ENCODE measurements around the gene ZNF512B.
"Not testable (repeated sequence)": the region's sequence is repeated elsewhere in the genome, so short reads cannot be mapped to it uniquely, and the experiment has no call there.

Gene ZNF512B

DNA sequence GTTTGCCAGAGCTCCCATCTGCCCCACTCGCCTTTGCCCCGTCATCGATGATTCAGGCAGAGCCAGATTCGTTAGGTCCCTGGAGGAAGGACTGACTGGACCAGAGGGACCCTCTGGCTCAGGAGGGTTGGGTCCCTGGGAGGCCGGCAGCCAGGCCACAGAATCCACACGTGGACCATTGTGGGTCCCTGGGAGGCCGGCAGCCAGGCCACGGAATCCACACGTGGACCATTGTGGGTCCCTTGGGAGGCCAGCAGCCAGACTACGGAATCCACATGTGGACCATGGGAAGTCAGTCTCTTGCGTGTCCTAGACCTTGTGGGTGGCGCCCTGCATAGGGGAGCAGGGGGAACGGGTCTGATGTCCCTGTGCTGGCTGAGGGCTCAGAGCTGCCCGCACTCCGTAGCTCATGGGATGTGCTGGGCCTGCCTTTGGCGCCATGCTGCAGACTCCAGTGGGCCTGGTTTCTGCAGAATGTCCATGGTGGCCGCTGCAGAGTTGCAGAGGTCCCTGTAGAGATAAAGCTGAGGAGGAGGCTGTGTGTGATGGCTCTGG is 37.0 kb downstream of the ZNF512B start:
- DNase-seq, result no peak

DNA sequence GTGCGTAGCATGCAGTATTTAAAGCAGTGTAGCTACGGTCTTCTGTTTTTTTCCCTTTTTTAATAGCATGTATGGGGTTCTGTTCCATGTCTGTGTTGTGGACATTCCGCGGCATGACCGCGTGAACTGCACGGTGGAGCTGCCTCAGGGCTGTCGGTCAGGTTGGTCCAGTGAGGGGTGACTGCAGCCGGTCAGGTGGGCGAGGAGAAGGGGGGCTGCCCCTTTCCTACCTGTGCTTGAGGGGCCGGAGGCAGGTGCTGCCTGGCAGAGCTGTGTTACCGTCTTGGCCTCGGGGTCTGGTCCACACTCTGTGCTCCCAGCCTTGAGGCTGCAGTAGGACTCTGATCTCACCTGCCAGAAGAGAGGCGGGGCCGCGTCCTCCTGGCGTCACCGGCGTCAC is 38.0 kb downstream of the ZNF512B start:
- no peak for DNase-seq

DNA sequence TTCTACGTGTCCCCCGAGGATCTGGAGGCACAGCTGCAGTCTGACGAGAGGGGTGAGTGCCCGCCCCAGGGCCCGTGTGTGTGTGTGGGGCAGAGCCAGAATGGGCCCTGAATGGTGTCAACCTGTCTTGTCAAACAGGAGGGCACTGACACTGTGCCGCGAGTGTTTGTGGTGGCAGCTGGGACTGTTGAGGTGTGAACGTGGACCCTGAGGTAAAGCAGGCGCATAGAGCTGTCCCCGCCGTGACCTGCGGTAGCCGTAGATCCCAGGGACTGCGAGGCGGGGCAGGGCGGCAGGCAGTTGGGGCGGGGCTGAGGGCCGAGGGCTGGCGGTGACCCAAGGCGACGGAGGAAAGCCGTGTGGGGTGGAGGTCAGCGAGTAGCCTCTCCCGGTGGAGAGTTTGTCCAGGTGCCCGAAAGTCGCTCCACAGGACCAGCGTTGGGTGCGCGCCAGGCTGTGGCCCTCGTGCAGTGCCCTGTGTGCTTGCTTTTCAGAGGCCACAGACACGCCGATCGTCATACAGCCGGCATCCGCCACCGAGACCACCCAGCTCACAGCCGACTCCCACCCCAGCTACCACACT is 38.7 kb downstream of the ZNF512B start:
- DNase-seq, result no peak

DNA sequence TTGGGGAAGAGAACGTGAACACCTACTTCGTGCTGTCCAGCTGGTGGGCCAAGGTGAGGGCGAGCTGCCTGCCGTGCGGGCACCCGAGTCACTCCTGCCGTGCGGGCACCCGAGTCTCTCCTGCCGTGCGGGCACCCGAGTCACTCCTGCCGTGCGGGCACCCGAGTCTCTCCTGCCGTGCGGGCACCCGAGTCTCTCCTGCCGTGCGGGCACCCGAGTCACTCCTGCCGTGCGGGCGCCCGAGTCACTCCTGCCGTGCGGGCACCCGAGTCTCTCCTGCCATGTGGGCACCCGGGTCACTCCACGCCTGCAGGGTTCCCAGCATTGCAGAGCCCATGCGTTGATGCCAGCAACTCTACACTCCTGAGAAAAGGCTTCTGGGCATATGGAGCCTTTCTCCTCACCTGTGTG is 40.3 kb downstream of the ZNF512B start:
- DNase-seq, result not testable (repeated sequence)

DNA sequence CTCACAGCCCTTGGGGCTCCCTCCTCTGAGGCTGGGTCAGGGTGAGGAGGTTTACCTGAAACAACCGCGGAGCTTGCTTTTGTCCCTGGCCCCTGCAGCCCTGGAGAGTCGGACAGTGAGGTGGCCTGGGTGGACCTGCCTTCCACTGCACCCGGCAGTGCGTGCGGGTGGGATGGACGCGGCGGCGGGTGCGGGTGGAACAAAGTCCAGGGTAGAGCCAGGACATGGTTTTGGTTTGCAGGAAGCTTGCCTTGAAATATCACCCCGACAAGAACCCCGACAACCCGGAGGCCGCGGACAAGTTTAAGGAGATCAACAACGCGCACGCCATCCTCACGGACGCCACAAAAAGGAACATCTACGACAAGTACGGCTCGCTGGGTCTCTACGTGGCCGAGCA is 40.7 kb downstream of the ZNF512B start:
- DNase-seq, result no peak

DNA sequence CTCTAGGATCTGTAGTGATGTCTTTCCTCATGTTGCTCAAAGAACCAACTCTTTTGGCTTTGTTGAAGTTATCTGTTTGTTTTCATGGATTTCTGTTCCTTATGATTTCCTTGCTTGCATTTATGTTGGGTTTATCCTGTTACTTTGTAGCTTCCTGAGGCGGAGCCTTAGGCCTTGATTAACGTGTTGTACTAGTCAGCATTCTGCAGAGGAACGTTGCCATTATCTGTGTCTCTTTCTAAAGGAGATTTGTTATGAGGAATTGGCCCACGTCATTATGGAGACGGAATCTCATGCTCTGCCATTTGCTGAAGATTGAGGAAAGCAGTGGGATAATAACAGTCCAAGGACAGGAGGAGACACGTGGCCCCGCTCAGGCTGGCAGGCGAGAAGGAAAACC is 43.4 kb downstream of the ZNF512B start:
- no peak for DNase-seq

DNA sequence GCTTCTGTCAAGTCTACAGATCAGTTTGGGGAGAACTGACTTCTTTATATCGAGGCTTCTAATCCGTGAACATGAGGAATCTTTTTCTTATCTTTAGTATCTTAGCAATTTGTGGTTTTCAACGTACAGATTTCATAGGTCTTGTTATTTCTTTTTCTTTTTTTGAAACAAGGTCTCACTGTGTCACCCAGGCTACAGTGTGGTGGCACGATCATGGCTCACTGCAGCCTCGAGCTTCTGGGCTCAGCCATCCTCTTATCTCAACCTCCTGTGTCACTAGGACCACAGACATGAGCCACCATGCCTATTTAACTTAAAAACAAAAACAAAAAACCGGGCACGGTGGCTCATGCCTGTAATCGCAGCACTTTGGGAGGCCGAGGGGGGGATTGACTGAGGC is 45.5 kb downstream of the ZNF512B start:
- DNase-seq, result no peak

DNA sequence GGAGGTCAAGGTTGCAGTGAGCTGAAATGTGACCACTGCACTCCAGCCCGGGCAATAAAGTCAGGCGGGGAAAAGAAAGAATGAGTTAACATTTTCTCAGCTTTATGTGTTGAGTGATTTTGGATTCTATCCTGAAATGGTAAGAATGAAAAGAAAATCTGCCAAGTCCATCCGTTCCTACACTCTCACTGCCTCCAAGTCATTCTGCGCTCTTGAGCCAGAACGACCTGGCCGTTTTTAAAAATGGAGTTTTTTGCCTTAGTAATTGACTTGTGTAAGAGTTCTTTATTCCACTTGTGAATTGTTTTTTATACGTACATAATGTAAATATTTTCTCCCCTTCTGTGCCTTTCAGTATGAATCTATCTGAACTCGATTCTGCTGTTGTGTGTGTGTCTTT is 46.1 kb downstream of the ZNF512B start:
- no peak for DNase-seq

DNA sequence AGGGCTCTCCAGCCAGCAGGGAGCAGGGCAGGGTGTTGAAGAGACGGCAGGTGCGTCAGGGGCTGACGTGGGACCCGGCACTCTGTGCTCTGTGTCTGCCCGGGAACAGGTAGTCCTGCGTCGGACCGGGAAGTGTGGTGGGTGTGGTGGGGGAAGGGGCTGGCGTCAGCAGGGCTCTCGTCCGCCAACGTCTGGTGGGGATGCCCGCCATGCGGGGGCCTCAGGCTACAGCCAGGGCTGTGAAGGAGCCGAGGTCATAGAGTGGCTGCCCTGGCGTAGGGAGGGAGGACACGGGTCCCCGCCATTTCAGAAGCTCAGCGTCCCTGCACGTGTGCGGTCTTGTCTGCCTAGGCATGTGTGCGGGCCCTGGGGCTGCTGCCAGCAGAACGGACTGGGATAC is 49.5 kb downstream of the ZNF512B start:
- DNase-seq, result no peak

DNA sequence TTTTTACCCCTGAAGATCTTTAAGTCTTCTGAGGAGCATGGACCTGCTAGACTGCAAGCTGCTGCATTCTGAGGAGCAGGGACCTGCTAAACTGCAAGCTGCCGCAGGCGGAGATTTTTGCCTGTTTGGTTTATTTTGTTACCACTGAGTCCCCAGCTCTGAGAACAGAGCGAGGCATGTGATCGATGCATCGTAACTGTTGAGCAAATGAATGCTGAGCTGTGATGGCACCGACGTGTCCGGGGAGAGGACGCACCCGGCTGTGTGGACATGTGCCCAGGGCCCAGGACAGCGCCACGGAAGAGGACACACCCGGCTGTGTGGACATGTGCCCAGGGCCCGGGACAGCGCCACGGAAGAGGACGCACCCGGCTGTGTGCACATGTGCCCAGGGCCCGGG is 50.6 kb downstream of the ZNF512B start:
- DNase-seq, result no peak

DNA sequence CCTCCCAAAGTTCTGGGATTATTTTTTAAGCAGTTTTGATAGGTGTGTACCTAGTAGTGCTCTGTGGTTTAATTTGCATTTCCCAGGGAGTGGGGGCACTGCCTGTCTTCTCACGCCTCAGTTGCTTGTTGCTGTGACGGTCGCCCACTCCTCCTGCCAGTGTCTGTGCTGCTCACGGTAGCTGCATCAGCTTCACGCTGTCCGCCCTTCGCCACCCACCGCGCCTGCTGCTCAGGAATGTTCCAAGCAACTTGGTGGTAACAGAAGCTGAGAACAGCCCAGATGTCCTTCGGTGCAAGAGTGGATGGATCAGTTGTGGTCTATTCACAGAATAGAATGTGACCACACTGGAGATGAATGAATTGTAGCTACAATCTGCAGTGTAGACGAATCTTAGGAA is 51.9 kb downstream of the ZNF512B start:
- no peak for DNase-seq

DNA sequence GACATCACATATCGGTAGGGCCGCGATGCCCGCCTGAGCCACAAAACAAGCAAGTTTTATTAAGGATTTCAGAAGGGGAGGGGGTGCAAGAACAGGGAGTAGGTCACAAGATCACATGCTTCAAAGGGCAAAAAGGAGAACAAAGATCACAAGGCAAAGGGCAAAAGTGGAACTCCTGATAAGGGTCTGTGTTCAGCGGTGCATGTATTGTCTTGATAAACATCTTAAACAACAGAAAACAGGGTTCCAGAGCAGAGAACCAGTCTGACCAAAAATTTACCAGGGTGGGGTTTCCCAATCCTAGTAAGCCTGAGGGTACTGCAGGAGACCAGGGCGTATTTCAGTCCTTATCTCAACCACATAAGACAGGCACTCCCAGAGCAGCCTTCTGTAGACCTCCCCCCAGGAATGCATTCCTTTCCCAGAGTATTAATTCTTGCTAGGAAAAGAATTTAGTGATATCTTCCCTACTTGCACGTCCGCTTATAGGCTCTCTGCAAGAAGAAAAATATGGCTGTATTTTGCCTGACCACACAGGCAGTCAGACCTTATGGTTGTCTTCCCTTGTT is 53.3 kb downstream of the ZNF512B start:
- not testable (repeated sequence) for DNase-seq

DNA sequence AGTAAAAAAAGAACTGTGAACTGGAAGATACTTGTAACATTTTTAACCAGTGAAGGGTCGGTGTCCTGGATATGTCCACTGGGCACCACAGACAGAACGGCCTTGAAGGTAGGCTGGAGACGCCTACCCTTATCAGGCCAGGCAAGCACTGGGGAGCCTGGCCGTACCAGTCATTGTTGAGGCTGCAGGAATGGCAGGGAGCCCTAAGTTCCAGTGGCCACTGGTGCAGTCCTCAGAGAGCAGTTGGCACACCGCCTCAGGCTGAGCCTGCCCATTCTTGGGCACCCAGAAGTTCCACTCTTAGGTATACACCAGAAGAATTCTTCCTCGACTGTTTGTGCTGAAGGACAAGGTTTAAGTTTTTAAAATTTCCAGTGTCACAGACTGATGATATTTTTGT is 54.3 kb downstream of the ZNF512B start:
- no peak for DNase-seq

DNA sequence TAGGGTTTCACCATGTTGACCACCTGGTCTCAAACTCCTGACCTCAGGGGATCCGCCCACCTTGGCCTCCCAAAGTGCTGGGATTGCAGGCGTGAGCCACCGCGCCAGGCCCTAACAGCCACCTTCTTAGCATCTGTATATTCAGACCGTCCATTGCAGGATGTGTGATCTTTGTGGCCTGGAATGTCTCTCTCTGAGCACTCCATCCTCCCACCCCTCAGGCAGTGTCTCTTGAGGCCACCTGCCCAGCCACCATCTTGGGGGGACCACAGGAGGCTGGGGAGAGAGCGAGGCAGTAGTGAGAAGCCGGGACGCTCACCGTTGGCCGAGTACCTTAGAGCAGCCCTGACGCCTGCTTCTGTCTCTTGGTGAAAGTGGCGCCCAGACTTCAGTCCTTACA is 56.0 kb downstream of the ZNF512B start:
- DNase-seq, result no peak

DNA sequence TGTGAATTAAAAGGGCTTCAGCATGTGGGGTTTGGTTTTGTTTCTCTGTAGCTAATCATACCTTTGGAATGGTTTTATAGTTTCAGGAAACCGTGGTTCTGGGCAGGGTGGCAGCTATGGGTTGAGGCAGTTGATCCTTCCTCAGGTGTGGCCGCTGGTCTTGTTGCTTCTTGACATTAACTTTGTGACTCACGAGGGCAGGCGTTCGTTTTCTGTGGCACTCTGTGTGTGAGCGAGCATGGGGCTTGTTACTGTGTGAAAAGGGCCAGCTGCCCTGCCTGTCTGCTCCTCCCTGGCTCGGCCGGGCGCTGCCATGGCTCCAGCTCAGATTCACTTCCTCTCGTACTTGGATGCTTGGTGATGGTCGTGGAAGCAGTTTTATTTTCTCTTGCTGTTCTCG is 58.6 kb downstream of the ZNF512B start:
- no peak for DNase-seq

DNA sequence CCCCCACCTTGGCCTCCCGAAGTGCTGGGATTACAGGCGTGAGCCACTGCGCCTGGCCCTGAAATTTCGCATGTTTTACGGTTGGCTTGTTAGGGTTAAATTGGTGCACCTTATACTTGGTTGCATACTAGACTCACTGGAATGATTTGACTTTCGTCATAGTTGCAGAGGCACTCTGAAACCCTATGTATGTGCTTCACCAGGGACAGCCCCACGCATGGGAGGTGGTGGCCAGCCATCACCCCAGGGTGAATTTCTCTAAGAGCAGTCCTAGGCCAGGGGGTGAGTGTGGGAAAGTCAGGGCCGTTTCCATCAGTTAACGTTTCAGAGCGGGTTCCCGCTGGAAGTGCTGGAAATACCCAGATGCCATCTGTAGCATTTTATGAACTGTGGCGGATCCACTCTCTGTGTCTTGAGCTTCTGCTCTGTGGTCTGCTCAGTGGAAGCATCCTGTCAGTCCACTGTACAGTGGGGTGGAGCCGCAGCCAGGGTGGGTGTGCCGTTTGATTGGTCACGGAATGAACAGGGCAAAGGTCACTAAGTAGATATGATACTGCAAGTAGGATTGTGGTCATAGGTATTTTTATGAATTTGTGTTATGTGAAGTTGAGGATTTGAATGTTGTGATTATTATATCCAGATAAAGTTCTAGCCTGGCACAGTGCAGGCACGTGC is 61.6 kb downstream of the ZNF512B start:
- DNase-seq, result no peak
